Measurements from ENCODE around the gene THEM4. TPM values are rescaled to one million over a fixed set of nuclear protein-coding genes. Genes with fewer than 3 reads are reported as not detected.
"Not testable (repeated sequence)": the region's sequence is repeated elsewhere in the genome, so short reads cannot be mapped to it uniquely, and the experiment has no call there.

The THEM4 gene
- total RNA-seq, 2 experiments from 2014 or later = 32.9 to 34.2 TPM

DNA sequence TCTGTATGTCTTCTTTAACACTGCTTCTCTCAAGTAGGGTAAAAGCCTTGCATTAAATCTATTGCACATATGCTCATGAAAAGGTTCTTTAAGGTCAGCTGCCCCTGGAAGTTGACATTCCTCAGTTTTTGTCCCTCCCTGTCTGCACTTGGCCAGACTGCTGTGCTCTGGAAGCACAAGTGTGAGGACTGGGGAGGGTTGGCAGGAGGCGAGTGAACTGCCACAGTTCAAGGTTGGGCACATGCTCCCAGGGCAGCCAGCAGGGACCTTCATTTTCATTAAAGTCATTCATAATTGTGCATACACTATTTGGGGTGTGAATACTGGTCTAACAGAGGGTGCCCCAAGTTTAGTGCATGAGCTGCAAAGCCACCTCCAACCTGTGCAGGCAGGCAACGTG, 44.9 kb downstream of the THEM4 start:
- DNase-seq = no peak
- Mint-ChIP-seq H3K36me3 (no peaks in the 10 kb centered on the region), H3K27ac (no peak overlapping the region), H3K27me3 (peaks cover 3% of the 10 kb centered on the region), H3K9me3 (no peaks in the 10 kb centered on the region), H3K4me1 (peaks cover 5% of the 10 kb centered on the region), H3K4me3 (no peak overlapping the region)

GRCh38 chr1:151862604-151863003, 46.7 kb downstream of the THEM4 start:
- no peaks in the 10 kb centered on the region for H3K36me3 Mint-ChIP-seq
- H3K9me3 Mint-ChIP-seq = no peaks in the 10 kb centered on the region
- peaks cover 3% of the 10 kb centered on the region for H3K27me3 Mint-ChIP-seq
- no peak for DNase-seq
- H3K4me3 Mint-ChIP-seq = no peak overlapping the region
- H3K4me1 Mint-ChIP-seq = no peaks in the 10 kb centered on the region
- no peak overlapping the region for H3K27ac Mint-ChIP-seq

GRCh38 chr1:151860504-151861187, 48.7 kb downstream of the THEM4 start:
- Mint-ChIP-seq H3K36me3 (no peaks in the 10 kb centered on the region), H3K4me3 (no peak overlapping the region), H3K27ac (no peak overlapping the region)

GRCh38 chr1:151859891-151860293, 49.4 kb downstream of the THEM4 start:
- H3K4me1 Mint-ChIP-seq = no peaks in the 10 kb centered on the region
- no peak overlapping the region for H3K27ac Mint-ChIP-seq
- peaks cover 3% of the 10 kb centered on the region for H3K27me3 Mint-ChIP-seq
- no peak overlapping the region for H3K4me3 Mint-ChIP-seq
- DNase-seq = no peak
- H3K9me3 Mint-ChIP-seq = no peaks in the 10 kb centered on the region
- no peaks in the 10 kb centered on the region for H3K36me3 Mint-ChIP-seq

More at GRCh38 chr1:151860504-151861187, 48.7 kb downstream of the THEM4 start:
- DNase-seq = no peak
- no peaks in the 10 kb centered on the region for H3K9me3 Mint-ChIP-seq
- H3K4me1 Mint-ChIP-seq = no peaks in the 10 kb centered on the region
- peaks cover 3% of the 10 kb centered on the region for H3K27me3 Mint-ChIP-seq

GRCh38 chr1:151858886-151859665, 50.2 kb downstream of the THEM4 start:
- Mint-ChIP-seq H3K4me3 (no peak overlapping the region), H3K27ac (no peak overlapping the region), H3K27me3 (peaks cover 3% of the 10 kb centered on the region), H3K9me3 (no peaks in the 10 kb centered on the region), H3K4me1 (no peaks in the 10 kb centered on the region), H3K36me3 (no peaks in the 10 kb centered on the region)
- no peak for DNase-seq

GRCh38 chr1:151858030-151858746, 51.1 kb downstream of the THEM4 start:
- no peak overlapping the region for H3K27ac Mint-ChIP-seq

DNA sequence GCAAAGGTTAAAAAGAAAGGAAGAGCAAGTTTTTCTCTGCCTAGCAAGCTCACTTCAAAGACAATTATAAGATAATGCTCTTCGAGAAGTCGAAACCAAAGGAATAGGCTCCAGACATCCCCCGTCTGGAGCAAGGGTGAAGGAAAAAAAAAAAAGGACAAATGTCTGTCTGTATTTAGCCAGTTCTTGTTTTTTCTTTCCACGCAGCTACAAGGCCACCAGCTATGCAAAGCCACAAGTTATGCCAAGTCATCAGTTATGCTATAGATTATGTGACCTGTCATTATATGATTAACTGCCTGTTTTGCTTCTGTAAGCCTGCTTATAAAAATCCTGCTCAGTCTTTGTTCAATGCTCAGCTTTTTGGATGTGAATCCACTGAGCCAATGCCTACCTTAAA, 53.4 kb downstream of the THEM4 start:
- Mint-ChIP-seq H3K27me3 (peaks cover 3% of the 10 kb centered on the region), H3K4me1 (no peaks in the 10 kb centered on the region), H3K36me3 (peaks cover 2% of the 10 kb centered on the region), H3K4me3 (no peak overlapping the region), H3K27ac (no peak overlapping the region), H3K9me3 (no peaks in the 10 kb centered on the region)
- no peak for DNase-seq

More at GRCh38 chr1:151858030-151858746, 51.1 kb downstream of the THEM4 start:
- no peak for DNase-seq
- H3K9me3 Mint-ChIP-seq = no peaks in the 10 kb centered on the region
- H3K4me1 Mint-ChIP-seq = no peaks in the 10 kb centered on the region
- H3K27me3 Mint-ChIP-seq = peaks cover 3% of the 10 kb centered on the region
- H3K4me3 Mint-ChIP-seq = no peak overlapping the region
- H3K36me3 Mint-ChIP-seq = no peaks in the 10 kb centered on the region

DNA sequence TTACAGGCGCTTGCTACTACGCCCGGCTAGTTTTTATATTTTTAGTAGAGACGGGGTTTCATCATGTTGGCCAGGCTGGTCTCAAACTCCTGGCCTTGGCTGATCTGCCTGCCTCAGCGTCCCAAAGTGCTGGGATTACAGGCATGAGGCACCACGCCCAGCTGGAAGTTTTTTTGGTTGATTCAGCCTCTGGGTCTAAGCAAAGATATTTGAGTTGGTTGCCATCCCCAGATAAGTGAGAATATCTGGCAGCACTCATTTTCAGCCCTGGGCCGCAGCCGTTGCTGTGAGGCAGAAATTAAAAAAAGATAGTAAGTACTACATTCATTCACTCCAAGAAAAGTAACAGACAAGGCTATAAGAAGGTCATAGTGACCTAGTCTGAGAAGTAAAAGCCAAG, 53.8 kb downstream of the THEM4 start:
- not testable (repeated sequence) for H3K36me3 Mint-ChIP-seq, H3K9me3 Mint-ChIP-seq, DNase-seq, H3K4me3 Mint-ChIP-seq, H3K27me3 Mint-ChIP-seq, H3K27ac Mint-ChIP-seq, H3K4me1 Mint-ChIP-seq

DNA sequence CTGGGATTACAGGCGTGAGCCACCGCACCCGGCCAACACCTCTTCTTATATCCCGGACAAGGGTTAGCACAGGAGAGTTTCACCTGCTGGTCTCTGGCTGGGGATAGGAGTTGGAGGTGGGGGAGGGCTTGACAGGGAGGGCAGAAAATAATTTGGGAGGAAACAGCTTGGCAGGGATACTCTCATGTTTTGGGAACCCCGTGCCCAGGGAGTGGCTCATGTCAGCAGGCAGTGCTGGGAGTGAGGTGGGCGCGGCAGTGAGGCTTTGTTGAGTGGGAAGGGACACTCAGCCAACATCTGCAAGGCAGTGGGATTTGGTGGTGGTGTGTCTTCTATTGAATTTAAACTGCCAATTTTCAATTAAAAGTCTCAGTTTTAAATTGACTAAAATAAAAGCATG, 54.7 kb downstream of the THEM4 start:
- no peak overlapping the region for H3K27ac Mint-ChIP-seq
- H3K4me3 Mint-ChIP-seq = no peak overlapping the region
- peaks cover 5% of the 10 kb centered on the region for H3K36me3 Mint-ChIP-seq
- no peak for DNase-seq
- H3K27me3 Mint-ChIP-seq = peaks cover 2% of the 10 kb centered on the region
- no peaks in the 10 kb centered on the region for H3K9me3 Mint-ChIP-seq
- H3K4me1 Mint-ChIP-seq = no peaks in the 10 kb centered on the region

- DNase-seq = no peak
- peaks cover 9% of the 10 kb centered on the region for H3K36me3 Mint-ChIP-seq
- H3K9me3 Mint-ChIP-seq = no peaks in the 10 kb centered on the region
- H3K4me3 Mint-ChIP-seq = no peak within 1 kb of the TSS
- H3K27ac Mint-ChIP-seq = no peak within 1 kb of the TSS
- H3K27me3 Mint-ChIP-seq = no peaks in the 10 kb centered on the region
- H3K4me1 Mint-ChIP-seq = no peaks in the 10 kb centered on the region
Measured at GRCh38 chr1:151853411-151853943, 55.8 kb downstream of the THEM4 start, which contains the start of gene THEM5. TSS of gene THEM5 (minus strand) at chr1:151853712. CDS start at chr1:151853565, 147 bp downstream.

DNA sequence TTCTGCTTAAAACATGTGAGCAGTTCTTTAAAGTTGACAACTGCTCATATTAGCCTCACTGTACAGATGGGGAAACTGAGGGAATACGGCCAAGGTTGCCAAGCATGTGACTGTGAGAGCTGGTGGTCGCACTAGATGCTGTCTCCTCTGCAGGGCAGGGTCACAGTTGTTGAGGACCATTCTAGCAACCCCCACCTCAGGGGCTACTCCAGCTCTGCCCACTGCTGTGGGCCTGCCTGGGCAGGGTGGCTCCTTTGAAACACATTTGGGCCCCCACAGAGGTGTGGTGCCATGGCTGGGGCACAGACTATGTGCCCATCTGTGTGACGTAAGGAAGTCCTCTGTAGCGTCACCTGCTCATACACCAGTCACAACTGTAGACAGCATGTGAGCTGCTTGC, 56.6 kb downstream of the THEM4 start:
- Mint-ChIP-seq H3K36me3 (peaks cover 9% of the 10 kb centered on the region), H3K4me1 (no peaks in the 10 kb centered on the region)

GRCh38 chr1:151851886-151852285, 57.4 kb downstream of the THEM4 start:
- no peak for DNase-seq
- Mint-ChIP-seq H3K9me3 (no peaks in the 10 kb centered on the region), H3K27ac (no peak overlapping the region), H3K4me3 (no peak overlapping the region), H3K4me1 (no peaks in the 10 kb centered on the region), H3K27me3 (no peaks in the 10 kb centered on the region), H3K36me3 (peaks cover 9% of the 10 kb centered on the region)

More for the DNA sequence above, 56.6 kb downstream of the THEM4 start:
- Mint-ChIP-seq H3K4me3 (no peak overlapping the region), H3K9me3 (no peaks in the 10 kb centered on the region), H3K27me3 (no peaks in the 10 kb centered on the region), H3K27ac (no peak overlapping the region)
- no peak for DNase-seq

DNA sequence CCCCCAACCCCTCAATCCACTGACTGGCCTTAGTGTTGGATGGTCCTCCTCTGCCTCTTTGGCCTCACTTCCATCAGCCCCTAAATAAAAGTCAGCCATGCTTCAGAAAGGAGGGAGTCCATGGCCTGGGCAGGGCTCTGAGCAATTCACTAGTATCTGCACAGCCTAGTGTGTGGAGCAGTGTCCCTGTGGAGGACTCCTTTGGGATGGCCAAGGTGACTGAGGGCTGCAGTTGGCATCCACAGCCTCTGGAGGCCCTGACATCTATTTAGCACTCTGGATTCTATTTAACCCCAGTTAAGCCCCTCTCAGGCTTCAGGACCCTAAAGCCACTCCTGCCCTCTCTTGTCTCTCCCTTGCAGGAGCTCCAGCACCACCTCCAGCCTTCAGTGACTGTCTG, 59.4 kb downstream of the THEM4 start:
- Mint-ChIP-seq H3K27me3 (no peaks in the 10 kb centered on the region), H3K4me3 (no peak overlapping the region), H3K4me1 (no peaks in the 10 kb centered on the region), H3K9me3 (no peaks in the 10 kb centered on the region), H3K36me3 (peaks cover 11% of the 10 kb centered on the region), H3K27ac (no peak overlapping the region)
- DNase-seq = no peak

- no peak for DNase-seq
- H3K4me3 Mint-ChIP-seq = no peak overlapping the region
- no peaks in the 10 kb centered on the region for H3K27me3 Mint-ChIP-seq
- no peak overlapping the region for H3K27ac Mint-ChIP-seq
- peaks cover 13% of the 10 kb centered on the region for H3K36me3 Mint-ChIP-seq
- no peaks in the 10 kb centered on the region for H3K4me1 Mint-ChIP-seq
- no peaks in the 10 kb centered on the region for H3K9me3 Mint-ChIP-seq
Measured at GRCh38 chr1:151849126-151849525, 60.2 kb downstream of the THEM4 start.

Measured in activated naive CD8-positive, alpha-beta T cell treated with anti-CD3 and anti-CD28 coated beads for 36 hours (primary cell).